PC-9 (cell line): ENCODE results near the gene SCN1B. TPM values are rescaled to one million over a fixed set of nuclear protein-coding genes. Genes with fewer than 3 reads are reported as not detected.
"Not testable (repeated sequence)": the region's sequence is repeated elsewhere in the genome, so short reads cannot be mapped to it uniquely, and the experiment has no call there.

ENCODE experiments used
- BruUV-seq: library from RNA; stranded (reverse); fragments of 400-500 nt; replicated peaks from 2 replicates; lab custom pipeline; 2021; lab: Mats Ljungman, UMichigan
- CTCF ChIA-PET: fragments of 300-600 bp; sonication (Branson Sonifier 250); formaldehyde crosslinking; loops from one replicate; lab custom pipeline; 2022; ENCODE audit warnings: antibody characterized with exemption; lab: Charles Lee
- POLR2A ChIA-PET: fragments of 300-600 bp; sonication (Branson Sonifier 250); formaldehyde crosslinking; loops from one replicate; lab custom pipeline; 2022; ENCODE audit warnings: antibody characterized with exemption; ENCODE audit not compliant: unreplicated experiment; lab: Charles Lee
- DNase-seq, 2 experiments: peaks; one replicate each; pipeline versions ENCODE4 v3.0.0 to v3.0.0-alpha.2; 2015 to 2022; ENCODE audit warnings: mixed read lengths in 1 of 2
- H2AFZ ChIP-seq: fragments of 200-600 bp; sonication (generic); 2 replicates; pipeline ENCODE4 v1.8.1; 2017; ENCODE audit warnings: antibody characterized with exemption
- H3F3A ChIP-seq: fragments of 200-600 bp; sonication (generic); 2 replicates; pipeline ENCODE4 v1.8.1; 2017; ENCODE audit warnings: antibody characterized with exemption, mild to moderate bottlenecking, low read depth; ENCODE audit not compliant: insufficient read depth
- H3K27ac ChIP-seq: fragments of 200-600 bp; sonication (generic); 2 replicates; pipeline ENCODE4 v1.6.1; 2016; ENCODE audit warnings: mixed run types
- H3K27me3 ChIP-seq: fragments of 200-600 bp; sonication (generic); 2 replicates; pipeline ENCODE4 v1.6.1; 2016; ENCODE audit warnings: low read depth, mixed run types; ENCODE audit not compliant: insufficient read depth
- H3K36me3 ChIP-seq: fragments of 200-600 bp; sonication (generic); 2 replicates; pipeline ENCODE4 v1.6.1; 2016; ENCODE audit warnings: low read depth, mixed run types
- H3K4me1 ChIP-seq: fragments of 200-600 bp; sonication (generic); replicated peaks from 2 replicates; pipeline ENCODE4 v1.6.1; 2016; ENCODE audit warnings: mixed run types; ENCODE audit not compliant: insufficient read depth
- H3K4me2 ChIP-seq: fragments of 200-600 bp; sonication (generic); 2 replicates; pipeline ENCODE4 v1.6.1; 2017; ENCODE audit warnings: mixed run types
- H3K4me3 ChIP-seq: fragments of 200-600 bp; sonication (generic); 2 replicates; pipeline ENCODE4 v1.6.1; 2016; ENCODE audit warnings: mixed run types
- H3K79me2 ChIP-seq: fragments of 200-600 bp; sonication (generic); 2 replicates; pipeline ENCODE4 v1.6.1; 2017; ENCODE audit warnings: low read depth, mixed run types
- H3K9me2 ChIP-seq: fragments of 200-600 bp; sonication (generic); 2 replicates; pipeline ENCODE4 v1.8.1; 2017; ENCODE audit warnings: mild to moderate bottlenecking; ENCODE audit not compliant: insufficient read depth
- H3K9me3 ChIP-seq: fragments of 200-600 bp; sonication (generic); 2 replicates; pipeline ENCODE4 v1.8.1; 2016; ENCODE audit warnings: low read depth; ENCODE audit not compliant: insufficient read depth
- H4K20me1 ChIP-seq: fragments of 200-600 bp; sonication (generic); 2 replicates; pipeline ENCODE4 v1.8.1; 2017; ENCODE audit not compliant: insufficient read depth
- EZH2 ChIP-seq: fragments of 200-600 bp; sonication (generic); IDR thresholded peaks from 2 replicates; pipeline ENCODE4 v1.8.0; 2017; ENCODE audit warnings: antibody characterized with exemption, low read depth
- intact Hi-C: fragments of 100-400 bp; cut with micrococcal nuclease; formaldehyde crosslinking; loops from one replicate; pipeline ENCODE4 v1.10.0; 2022; ENCODE audit not compliant: unreplicated experiment
- total RNA-seq: library from RNA; stranded (reverse); gene quantifications from 2 replicates; pipeline ENCODE4 v1.2.3, GENCODE V29; 2021
- TF ChIP-seq, protein P1 (sequence below): fragments of 200-600 bp; sonication (generic); conservative IDR thresholded peaks from 2 replicates; pipeline ENCODE4 v1.6.1; 2017; ENCODE audit warnings: mixed run types, antibody characterized with exemption, mild to moderate bottlenecking, moderate library complexity

Gene SCN1B
- total RNA-seq, 1 experiment from 2014 or later, result 2.4 TPM

- H3K4me2 ChIP-seq, result no peak overlapping the region
- H3K27me3 ChIP-seq, result 0 out of 2 replicates have a peak, but pooled peaks cover 4% of the 10 kb centered on the region
- no peak overlapping the region for H3K27ac ChIP-seq
- DNase-seq, result no peak
- H3F3A ChIP-seq, result no peaks in the 10 kb centered on the region
- H4K20me1 ChIP-seq, result no peaks in the 10 kb centered on the region
- no peak overlapping the region for H3K4me3 ChIP-seq
- intact Hi-C loops, result no loop called here
- CTCF ChIA-PET, result no interaction called here
- no peak overlapping the region for H2AFZ ChIP-seq
- H3K9me3 ChIP-seq, result no peaks in the 10 kb centered on the region
- POLR2A ChIA-PET, result interaction anchor here (0.6 kb wide), 2 partner anchors 320 to 1688 kb away, joined by 4 read pairs; no protein-coding TSS in a partner anchor
- H3K36me3 ChIP-seq, result no peaks in the 10 kb centered on the region
- no peaks in the 10 kb centered on the region for H3K9me2 ChIP-seq
- no peak for TF ChIP-seq EZH2
- TF ChIP-seq, protein P1, sequence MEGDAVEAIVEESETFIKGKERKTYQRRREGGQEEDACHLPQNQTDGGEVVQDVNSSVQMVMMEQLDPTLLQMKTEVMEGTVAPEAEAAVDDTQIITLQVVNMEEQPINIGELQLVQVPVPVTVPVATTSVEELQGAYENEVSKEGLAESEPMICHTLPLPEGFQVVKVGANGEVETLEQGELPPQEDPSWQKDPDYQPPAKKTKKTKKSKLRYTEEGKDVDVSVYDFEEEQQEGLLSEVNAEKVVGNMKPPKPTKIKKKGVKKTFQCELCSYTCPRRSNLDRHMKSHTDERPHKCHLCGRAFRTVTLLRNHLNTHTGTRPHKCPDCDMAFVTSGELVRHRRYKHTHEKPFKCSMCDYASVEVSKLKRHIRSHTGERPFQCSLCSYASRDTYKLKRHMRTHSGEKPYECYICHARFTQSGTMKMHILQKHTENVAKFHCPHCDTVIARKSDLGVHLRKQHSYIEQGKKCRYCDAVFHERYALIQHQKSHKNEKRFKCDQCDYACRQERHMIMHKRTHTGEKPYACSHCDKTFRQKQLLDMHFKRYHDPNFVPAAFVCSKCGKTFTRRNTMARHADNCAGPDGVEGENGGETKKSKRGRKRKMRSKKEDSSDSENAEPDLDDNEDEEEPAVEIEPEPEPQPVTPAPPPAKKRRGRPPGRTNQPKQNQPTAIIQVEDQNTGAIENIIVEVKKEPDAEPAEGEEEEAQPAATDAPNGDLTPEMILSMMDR, result no peak
- BruUV-seq, result no TSS peak
- H3K4me1 ChIP-seq, result peaks cover under 1% of the 10 kb centered on the region; the same call in 1 of the 2 replicates
- H3K79me2 ChIP-seq, result no peaks in the 10 kb centered on the region
These were observed 41.0 kb upstream of the SCN1B start for GRCh38 chr19:34989298-34989697.

GRCh38 chr19:34990578-34991192 is 39.6 kb upstream of the SCN1B start:
- ChIA-PET CTCF (no interaction called here), POLR2A (interaction anchor here (0.5 kb wide), 1 partner anchor 13 kb away, joined by 3 read pairs; no protein-coding TSS in a partner anchor)
- Histone ChIP-seq H3K4me2 (no peak overlapping the region), H3K9me2 (no peaks in the 10 kb centered on the region), H3K9me3 (no peaks in the 10 kb centered on the region), H3K27ac (no peak overlapping the region), H3F3A (no peaks in the 10 kb centered on the region), H2AFZ (no peak overlapping the region), H3K36me3 (no peaks in the 10 kb centered on the region), H4K20me1 (no peaks in the 10 kb centered on the region), H3K79me2 (no peaks in the 10 kb centered on the region), H3K4me1 (peaks cover 13% of the 10 kb centered on the region), H3K27me3 (0 out of 2 replicates have a peak, but pooled peaks cover 4% of the 10 kb centered on the region), H3K4me3 (no peak overlapping the region)
- no peak for TF ChIP-seq EZH2
- TF ChIP-seq, protein P1, result no peak
- no TSS peak for BruUV-seq
- intact Hi-C loops, result no loop called here
- no peak for DNase-seq

GRCh38 chr19:34991542-34992333 is 38.5 kb upstream of the SCN1B start:
- Histone ChIP-seq H3K36me3 (no peaks in the 10 kb centered on the region), H4K20me1 (no peaks in the 10 kb centered on the region), H3F3A (no peaks in the 10 kb centered on the region), H3K9me3 (no peaks in the 10 kb centered on the region), H3K4me2 (no peak overlapping the region), H3K9me2 (no peaks in the 10 kb centered on the region), H3K79me2 (no peaks in the 10 kb centered on the region), H3K27me3 (0 out of 2 replicates have a peak, but pooled peaks cover 4% of the 10 kb centered on the region), H2AFZ (no peak overlapping the region), H3K27ac (no peak overlapping the region), H3K4me3 (no peak overlapping the region), H3K4me1 (peaks cover 13% of the 10 kb centered on the region)
- intact Hi-C loops, result no loop called here
- POLR2A ChIA-PET, result no interaction called here
- TF ChIP-seq EZH2, result no peak
- TF ChIP-seq, protein P1, result no peak
- no TSS peak for BruUV-seq
- CTCF ChIA-PET, result no interaction called here
- DNase-seq, result no peak

DNA sequence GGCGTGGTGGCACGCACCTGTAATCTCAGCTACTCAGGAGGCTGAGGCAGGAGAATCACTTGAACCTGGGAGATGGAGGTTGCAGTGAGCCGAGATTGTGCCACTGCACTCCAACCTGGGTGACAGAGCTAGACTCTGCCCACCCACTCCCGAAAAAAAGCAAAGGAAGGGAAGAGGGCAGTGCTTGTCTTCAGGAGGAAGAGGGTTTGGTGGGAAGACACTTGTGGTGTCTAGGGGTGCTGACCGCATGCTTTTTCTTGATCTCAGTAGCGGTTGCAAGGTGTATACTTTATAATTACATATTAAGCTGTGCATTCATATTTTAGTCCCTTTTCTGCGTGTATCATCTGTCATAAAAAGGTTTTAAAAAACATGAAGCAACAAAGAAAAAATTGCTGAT is 37.7 kb upstream of the SCN1B start:
- H3F3A ChIP-seq, DNase-seq, H4K20me1 ChIP-seq, H3K27ac ChIP-seq, H2AFZ ChIP-seq, H3K9me2 ChIP-seq, H3K9me3 ChIP-seq, CTCF ChIA-PET, H3K79me2 ChIP-seq, H3K4me3 ChIP-seq, BruUV-seq, H3K36me3 ChIP-seq, H3K27me3 ChIP-seq, intact Hi-C loops, H3K4me2 ChIP-seq: not testable (repeated sequence)
- POLR2A ChIA-PET, result interaction anchor here (0.6 kb wide), 1 partner anchor 13 kb away, joined by 5 read pairs; no protein-coding TSS in a partner anchor
- H3K4me1 ChIP-seq, result peaks cover 13% of the 10 kb centered on the region
